GM12878 (cell line): ENCODE measurements around the gene IRF2.

Experiments
- BRCA1 ChIP-seq: IDR thresholded peaks from 2 replicates; pipeline ENCODE4 v1.6.1; 2011; ENCODE audit warnings: low read depth, low read length, improper control_type of control experiment
- CTCF ChIP-seq, 3 experiments: IDR thresholded peaks in 2 of 3; conservative IDR thresholded peaks in 1 of 3; 2 replicates each; pipeline ENCODE4 v1.5.1; 2011; ENCODE audit warnings: low read depth in 3 of 3, low read length in 3 of 3, mild to moderate bottlenecking in 3 of 3, control low read depth in 2 of 3, moderate library complexity in 2 of 3, inconsistent platforms in 1 of 3, mixed read lengths in 1 of 3; ENCODE audit not compliant: control insufficient read depth in 2 of 3, insufficient read depth in 1 of 3; ENCODE audit errors: extremely low read depth in 1 of 3
- MTA2 ChIP-seq: fragments of 450-650 bp; IDR thresholded peaks from 2 replicates; pipeline ENCODE4 v1.6.1; 2016; ENCODE audit warnings: low read depth, mild to moderate bottlenecking, moderate library complexity
- MXI1 ChIP-seq: fragments of 150-350 bp; IDR thresholded peaks from 2 replicates; pipeline ENCODE4 v1.6.1; 2011; ENCODE audit warnings: low read depth, mild to moderate bottlenecking, inconsistent platforms, low read length, improper control_type of control experiment
- NKRF ChIP-seq: fragments of 450-650 bp; conservative IDR thresholded peaks from 2 replicates; pipeline ENCODE4 v1.6.1; 2017; ENCODE audit warnings: mild to moderate bottlenecking, moderate library complexity
- POLR2A ChIP-seq: IDR thresholded peaks from 2 replicates; pipeline ENCODE4 v1.6.1; 2011; ENCODE audit warnings: low read depth, mild to moderate bottlenecking, low read length
- REST ChIP-seq: IDR thresholded peaks from 2 replicates; pipeline ENCODE4 v1.6.1; 2012; ENCODE audit warnings: mild to moderate bottlenecking, low read depth, low read length
- SKIL ChIP-seq: fragments of 450-650 bp; IDR thresholded peaks from 2 replicates; pipeline ENCODE4 v1.6.1; 2017; ENCODE audit warnings: mild to moderate bottlenecking, low read depth, inconsistent platforms; ENCODE audit not compliant: poor library complexity, severe bottlenecking
- SMC3 ChIP-seq: IDR thresholded peaks from 2 replicates; pipeline ENCODE4 v1.6.1; 2011; ENCODE audit warnings: low read length, improper control_type of control experiment, borderline replicate concordance

GRCh38 chr4:184337907-184338306, 136.4 kb downstream of the IRF2 start:
- TF ChIP-seq SMC3 (no peak), MXI1 (no peak), NKRF (no peak), BRCA1 (no peak), CTCF (IDR thresholded peaks at IDR 0.05 in 2 of 3, conservative IDR thresholded peaks at IDR 0.05 in 1 of 3; ENCODE audit: control insufficient read depth in 2 of 3, extremely low read depth in 1 of 3, insufficient read depth in 1 of 3, low read depth in 3 of 3, low read length in 3 of 3) (no peak), REST (no peak), SKIL (no peak), MTA2 (no peak), POLR2A (no peak)
